HepG2 (cell line): Measurements from ENCODE around the gene JAG1. TPM values are rescaled to one million over a fixed set of nuclear protein-coding genes. Genes with fewer than 3 reads are reported as not detected.

Source experiments
- ATF7 ChIP-seq, 2 experiments: fragments of 450-650 bp in 1 of 2; sonication (generic) in 1 of 2; formaldehyde crosslinking in 1 of 2; IDR thresholded peaks; 2 replicates each; pipeline versions ENCODE4 v1.4.0 to v1.6.1; 2016 to 2020; ENCODE audit warnings: antibody characterized with exemption in 1 of 2, mild to moderate bottlenecking in 1 of 2, missing genetic modification reagents in 1 of 2
- CSRNP1 ChIP-seq: sonication (generic); formaldehyde crosslinking; IDR thresholded peaks from 2 replicates; pipeline ENCODE4 v1.8.1; 2023; ENCODE audit warnings: mild to moderate bottlenecking, missing genetic modification reagents
- KLF13 ChIP-seq: sonication (generic); formaldehyde crosslinking; IDR thresholded peaks from 2 replicates; pipeline ENCODE4 v1.4.0; 2020; ENCODE audit warnings: mild to moderate bottlenecking, missing genetic modification reagents
- KMT2B ChIP-seq: IDR thresholded peaks from 2 replicates; pipeline ENCODE4 v1.6.1; 2016; ENCODE audit warnings: missing genetic modification reagents, missing compliant biosample characterization
- MAFG ChIP-seq: sonication (generic); formaldehyde crosslinking; IDR thresholded peaks from 2 replicates; pipeline ENCODE4 v1.5.1; 2020; ENCODE audit warnings: mild to moderate bottlenecking, missing genetic modification reagents
- MAFK ChIP-seq, 2 experiments: IDR thresholded peaks in 1 of 2; conservative IDR thresholded peaks in 1 of 2; 2 replicates each; pipeline ENCODE4 v1.6.1; 2011; ENCODE audit warnings: improper control_type of control experiment in 2 of 2, low read length in 2 of 2
- MLXIP ChIP-seq: sonication (generic); formaldehyde crosslinking; IDR thresholded peaks from 2 replicates; pipeline ENCODE4 v1.9.0; 2021; ENCODE audit warnings: missing genetic modification reagents, borderline replicate concordance
- NFKB2 ChIP-seq: sonication (generic); formaldehyde crosslinking; IDR thresholded peaks from 2 replicates; pipeline ENCODE4 v1.4.0; 2020; ENCODE audit warnings: missing genetic modification reagents, borderline replicate concordance
- PAWR ChIP-seq: sonication (generic); formaldehyde crosslinking; IDR thresholded peaks from 2 replicates; pipeline ENCODE4 v1.4.0; 2020; ENCODE audit warnings: missing genetic modification reagents, mild to moderate bottlenecking, borderline replicate concordance
- RAD21 ChIP-seq: fragments of 450-650 bp; formaldehyde crosslinking; IDR thresholded peaks from 2 replicates; pipeline ENCODE4 v1.5.0; 2020; ENCODE audit warnings: mild to moderate bottlenecking
- RFX3 ChIP-seq: IDR thresholded peaks from 2 replicates; pipeline ENCODE4 v1.6.1; 2016; ENCODE audit warnings: missing biosample characterization, missing genetic modification reagents
- RXRA ChIP-seq: sonication (generic); formaldehyde crosslinking; IDR thresholded peaks from 2 replicates; pipeline ENCODE4 v1.5.1; 2020; ENCODE audit warnings: missing genetic modification reagents
- SPEN ChIP-seq: sonication (generic); formaldehyde crosslinking; IDR thresholded peaks from 2 replicates; pipeline ENCODE4 v1.5.1; 2020; ENCODE audit warnings: low read depth, mild to moderate bottlenecking, missing genetic modification reagents
- SRSF4 ChIP-seq: fragments of 200-400 bp; formaldehyde crosslinking; IDR thresholded peaks from one replicate; pipeline ENCODE4 v1.6.1; 2018; ENCODE audit warnings: mild to moderate bottlenecking, low read depth, low read length, moderate library complexity; ENCODE audit not compliant: poor library complexity, severe bottlenecking
- THAP9 ChIP-seq: sonication (generic); formaldehyde crosslinking; IDR thresholded peaks from 2 replicates; pipeline ENCODE4; 2020; ENCODE audit warnings: missing genetic modification reagents, mild to moderate bottlenecking, borderline replicate concordance
- ZNF337 ChIP-seq: sonication (generic); formaldehyde crosslinking; IDR thresholded peaks from 2 replicates; pipeline ENCODE4 v1.5.1; 2020; ENCODE audit warnings: missing genetic modification reagents, low read depth, mild to moderate bottlenecking, borderline replicate concordance
- ZNF563 ChIP-seq: sonication (generic); formaldehyde crosslinking; IDR thresholded peaks from 2 replicates; pipeline ENCODE4 v1.8.0; 2022; ENCODE audit warnings: mild to moderate bottlenecking, moderate library complexity, missing genetic modification reagents
- ZNF724P ChIP-seq: sonication (generic); formaldehyde crosslinking; IDR thresholded peaks from 2 replicates; pipeline ENCODE4 v1.8.0; 2022; ENCODE audit warnings: missing genetic modification reagents, borderline replicate concordance
- ZNF790 ChIP-seq: sonication (generic); formaldehyde crosslinking; IDR thresholded peaks from 2 replicates; pipeline ENCODE4 v1.8.0; 2022; ENCODE audit warnings: missing genetic modification reagents, mild to moderate bottlenecking, borderline replicate concordance
- ZNF878 ChIP-seq: sonication (generic); formaldehyde crosslinking; IDR thresholded peaks from 2 replicates; pipeline ENCODE4 v1.8.1; 2023; ENCODE audit warnings: mild to moderate bottlenecking, missing genetic modification reagents, moderate library complexity
- polyA plus RNA-seq, 8 experiments: library from polyadenylated mRNA; depleted of rRNA in 3 of 8; stranded (reverse) in 7 of 8; unstranded in 1 of 8; fragments of >200 nt; fragmentation: Illumina TruSeq in 4 of 8; extraction: Trizol in 4 of 8; gene quantifications; 2 replicates each; pipeline versions ENCODE4 v1.2.1 to v1.2.3, GENCODE V29; 2011 to 2016; ENCODE audit warnings: low read depth in 4 of 8, missing spikeins in 1 of 8, mixed read lengths in 1 of 8; ENCODE audit not compliant: insufficient read depth in 1 of 8
- total RNA-seq, 5 experiments: library from RNA; depleted of rRNA; stranded (reverse); fragments of >200 nt; fragmentation: Illumina TruSeq; extraction: Trizol; gene quantifications; 2 replicates each; pipeline ENCODE4 v1.2.3, GENCODE V29; 2016; ENCODE audit warnings: low read depth in 1 of 5

The JAG1 gene
- total and polyA plus RNA-seq, 2 of the 13 experiments (the other 11 are each of a cell fraction or from before 2014, with no cell fraction given) = 47.1 to 56.3 TPM

GRCh38 chr20:10708351-10709185 is 34.8 kb upstream of the JAG1 start (continued):
- no peak for TF ChIP-seq ATF7 (IDR thresholded peaks at IDR 0.05)
- TF ChIP-seq ATF7 (CRISPR knock-in tag; IDR thresholded peaks at IDR 0.05) = no peak; the same call in 1 of the 2 replicates
- TF ChIP-seq KMT2B (CRISPR knock-in tag) = peak; percentile 63; the same call in 1 of the 2 replicates
- TF ChIP-seq RFX3 (CRISPR knock-in tag) = no peak
- no peak for TF ChIP-seq ZNF337
- no peak for TF ChIP-seq ZNF724P (CRISPR knock-in tag)
- TF ChIP-seq ZNF878 (CRISPR knock-in tag) = no peak; the same call in 1 of the 2 replicates
- TF ChIP-seq ZNF790 (CRISPR knock-in tag) = no peak
- TF ChIP-seq NFKB2 (CRISPR knock-in tag) = no peak
- TF ChIP-seq MAFG (CRISPR knock-in tag) = no peak
- TF ChIP-seq CSRNP1 (CRISPR knock-in tag) = no peak
- peak; percentile 57; the same call in 1 of the 2 replicates for TF ChIP-seq RAD21
- peak; percentile 76 to 95 for TF ChIP-seq MAFK (conservative IDR thresholded peaks at IDR 0.05 in 1 of 2, IDR thresholded peaks at IDR 0.05 in 1 of 2; ENCODE audit: low read length in 2 of 2)
- TF ChIP-seq KLF13 (CRISPR knock-in tag) = no peak
- TF ChIP-seq PAWR (CRISPR knock-in tag) = no peak
- TF ChIP-seq RXRA (CRISPR knock-in tag) = peak; percentile 83; the same call in 1 of the 2 replicates
- TF ChIP-seq THAP9 = no peak
- TF ChIP-seq SRSF4 = no peak
- no peak for TF ChIP-seq SPEN (CRISPR knock-in tag)
- TF ChIP-seq ZNF563 (CRISPR knock-in tag) = no peak
- no peak for TF ChIP-seq MLXIP (CRISPR knock-in tag)
